HepG2 (cell line): ENCODE measurements around the gene ABT1. TPM values are rescaled to one million over a fixed set of nuclear protein-coding genes. Genes with fewer than 3 reads are reported as not detected.

Experiments used
- ARNT ChIP-seq: fragments of 450-650 bp; IDR thresholded peaks from 2 replicates; pipeline ENCODE4 v1.6.1; 2017
- DNMT3B ChIP-seq: conservative IDR thresholded peaks from 2 replicates; pipeline ENCODE4 v1.6.1; 2016; ENCODE audit warnings: missing biosample characterization, control low read depth
- ELF1 ChIP-seq: sonication (generic); formaldehyde crosslinking; IDR thresholded peaks from 2 replicates; pipeline ENCODE4 v1.4.0; 2020; ENCODE audit warnings: missing genetic modification reagents
- FOXA1 ChIP-seq, 2 experiments: fragments of 450-650 bp in 1 of 2; sonication (generic) in 1 of 2; formaldehyde crosslinking in 1 of 2; IDR thresholded peaks; 2 replicates each; pipeline versions ENCODE4 v1.4.0 to v1.6.1; 2016 to 2020; ENCODE audit warnings: missing genetic modification reagents in 1 of 2
- HCFC1 ChIP-seq: fragments of 150-350 bp; IDR thresholded peaks from 2 replicates; pipeline ENCODE4 v1.6.1; 2014; ENCODE audit warnings: low read depth, low read length
- LCORL ChIP-seq, 2 experiments: fragments of 450-650 bp in 1 of 2; sonication (generic) in 1 of 2; formaldehyde crosslinking in 1 of 2; IDR thresholded peaks; 2 replicates each; pipeline versions ENCODE4 v1.5.0 to v1.6.1; 2017 to 2020; ENCODE audit warnings: antibody characterized with exemption in 1 of 2, missing genetic modification reagents in 1 of 2
- NFYB ChIP-seq: sonication (generic); formaldehyde crosslinking; IDR thresholded peaks from 2 replicates; pipeline ENCODE4 v1.4.0; 2020; ENCODE audit warnings: missing genetic modification reagents
- RBM39 ChIP-seq: fragments of 200-400 bp; formaldehyde crosslinking; IDR thresholded peaks from one replicate; pipeline ENCODE4 v1.6.1; 2018; ENCODE audit warnings: antibody characterized with exemption, mild to moderate bottlenecking, low read depth, low read length; ENCODE audit not compliant: poor library complexity, severe bottlenecking
- RFXANK ChIP-seq: IDR thresholded peaks from 2 replicates; pipeline ENCODE4 v1.6.1; 2016
- SMYD3 ChIP-seq: sonication (generic); formaldehyde crosslinking; IDR thresholded peaks from 2 replicates; pipeline ENCODE4 v1.8.1; 2023; ENCODE audit warnings: mild to moderate bottlenecking, missing genetic modification reagents
- SPEN ChIP-seq: sonication (generic); formaldehyde crosslinking; IDR thresholded peaks from 2 replicates; pipeline ENCODE4 v1.5.1; 2020; ENCODE audit warnings: low read depth, mild to moderate bottlenecking, missing genetic modification reagents
- TEAD2 ChIP-seq: sonication (generic); formaldehyde crosslinking; IDR thresholded peaks from 2 replicates; pipeline ENCODE4 v1.9.0; 2021; ENCODE audit warnings: missing genetic modification reagents
- ZFX ChIP-seq: sonication (generic); formaldehyde crosslinking; IDR thresholded peaks from 2 replicates; pipeline ENCODE4 v1.4.0; 2020; ENCODE audit warnings: mild to moderate bottlenecking, low read depth, missing genetic modification reagents, moderate library complexity
- ZNF136 ChIP-seq: sonication (generic); formaldehyde crosslinking; IDR thresholded peaks from 2 replicates; pipeline ENCODE4 v1.8.1; 2022; ENCODE audit warnings: low read depth, mild to moderate bottlenecking, moderate library complexity, missing genetic modification reagents
- ZNF232 ChIP-seq: sonication (generic); formaldehyde crosslinking; IDR thresholded peaks from 2 replicates; pipeline ENCODE4 v1.4.0; 2020; ENCODE audit warnings: missing genetic modification reagents, borderline replicate concordance
- ZNF350 ChIP-seq: sonication (generic); formaldehyde crosslinking; IDR thresholded peaks from 2 replicates; pipeline ENCODE4 v1.4.0; 2020; ENCODE audit warnings: mild to moderate bottlenecking, low read depth, missing genetic modification reagents, borderline replicate concordance
- ZNF430 ChIP-seq: sonication (generic); formaldehyde crosslinking; IDR thresholded peaks from 2 replicates; pipeline ENCODE4 v1.9.0; 2021; ENCODE audit warnings: mild to moderate bottlenecking, missing genetic modification reagents
- ZNF615 ChIP-seq: sonication (generic); formaldehyde crosslinking; IDR thresholded peaks from 2 replicates; pipeline ENCODE4 v1.5.0; 2020; ENCODE audit warnings: mild to moderate bottlenecking, missing genetic modification reagents, borderline replicate concordance
- ZNF713 ChIP-seq: sonication (generic); formaldehyde crosslinking; IDR thresholded peaks from 2 replicates; pipeline ENCODE4 v1.4.0; 2020; ENCODE audit warnings: mild to moderate bottlenecking, missing genetic modification reagents
- ZNF766 ChIP-seq: sonication (generic); formaldehyde crosslinking; IDR thresholded peaks from 2 replicates; pipeline ENCODE4 v1.5.0; 2020; ENCODE audit warnings: missing genetic modification reagents, borderline replicate concordance
- ZNF878 ChIP-seq: sonication (generic); formaldehyde crosslinking; IDR thresholded peaks from 2 replicates; pipeline ENCODE4 v1.8.1; 2023; ENCODE audit warnings: mild to moderate bottlenecking, missing genetic modification reagents, moderate library complexity
- ZSCAN29 ChIP-seq: sonication (generic); formaldehyde crosslinking; conservative IDR thresholded peaks from 2 replicates; pipeline ENCODE4 v1.4.0; 2020; ENCODE audit warnings: mild to moderate bottlenecking, missing genetic modification reagents
- ZSCAN30 ChIP-seq: sonication (generic); formaldehyde crosslinking; IDR thresholded peaks from 2 replicates; pipeline ENCODE4 v1.5.0; 2020; ENCODE audit warnings: mild to moderate bottlenecking, missing genetic modification reagents
- polyA plus RNA-seq, 8 experiments: library from polyadenylated mRNA; depleted of rRNA in 3 of 8; stranded (reverse) in 7 of 8; unstranded in 1 of 8; fragments of >200 nt; fragmentation: Illumina TruSeq in 4 of 8; extraction: Trizol in 4 of 8; gene quantifications; 2 replicates each; pipeline versions ENCODE4 v1.2.1 to v1.2.3, GENCODE V29; 2011 to 2016; ENCODE audit warnings: low read depth in 4 of 8, missing spikeins in 1 of 8, mixed read lengths in 1 of 8; ENCODE audit not compliant: insufficient read depth in 1 of 8
- total RNA-seq, 5 experiments: library from RNA; depleted of rRNA; stranded (reverse); fragments of >200 nt; fragmentation: Illumina TruSeq; extraction: Trizol; gene quantifications; 2 replicates each; pipeline ENCODE4 v1.2.3, GENCODE V29; 2016; ENCODE audit warnings: low read depth in 1 of 5
- TF ChIP-seq, protein P1 (sequence below): sonication (generic); formaldehyde crosslinking; IDR thresholded peaks from 2 replicates; pipeline ENCODE4 v1.4.0; 2020; ENCODE audit warnings: mild to moderate bottlenecking, missing genetic modification reagents
- TF ChIP-seq, protein P2 (sequence below): sonication (generic); formaldehyde crosslinking; IDR thresholded peaks from 2 replicates; pipeline ENCODE4 v1.4.0; 2020; ENCODE audit warnings: missing genetic modification reagents
- TF ChIP-seq, protein P3 (sequence below): sonication (generic); formaldehyde crosslinking; IDR thresholded peaks from 2 replicates; pipeline ENCODE4 v1.5.1; 2020; ENCODE audit warnings: missing genetic modification reagents, mild to moderate bottlenecking, borderline replicate concordance

Gene ABT1
- total and polyA plus RNA-seq, 2 of the 13 experiments (the other 11 are each of a cell fraction or from before 2014, with no cell fraction given) = 38.4 TPM

DNA sequence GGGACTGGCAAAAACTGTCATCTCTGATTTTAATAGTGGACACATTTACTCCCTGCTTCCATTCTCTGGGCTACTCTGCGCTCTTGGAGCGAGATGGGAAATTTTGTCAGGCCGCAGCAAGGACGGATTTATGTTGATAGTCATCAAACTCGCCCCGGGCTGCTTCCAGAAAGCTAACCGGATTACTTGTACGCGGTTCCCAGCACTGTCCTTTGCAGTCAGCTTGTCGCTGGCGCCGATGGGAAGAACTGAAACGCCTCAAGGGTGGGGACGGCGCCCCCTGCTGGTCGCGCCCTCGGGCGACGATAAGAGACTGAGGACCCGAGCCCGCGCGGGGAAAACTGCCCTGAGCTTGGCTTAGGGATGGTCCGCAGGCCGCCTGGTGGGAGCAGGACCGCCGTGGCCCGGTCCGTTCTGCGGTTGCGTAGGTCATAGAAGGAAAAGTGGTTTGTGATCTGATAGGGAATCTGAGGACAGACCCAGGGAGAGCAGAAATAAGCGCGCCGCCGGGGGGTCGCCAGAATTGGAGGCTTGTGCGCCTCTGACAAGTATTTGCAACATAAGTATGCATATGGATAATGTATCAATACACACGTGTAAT is 984 bp upstream of the ABT1 start (continued):
- TF ChIP-seq, protein P1, sequence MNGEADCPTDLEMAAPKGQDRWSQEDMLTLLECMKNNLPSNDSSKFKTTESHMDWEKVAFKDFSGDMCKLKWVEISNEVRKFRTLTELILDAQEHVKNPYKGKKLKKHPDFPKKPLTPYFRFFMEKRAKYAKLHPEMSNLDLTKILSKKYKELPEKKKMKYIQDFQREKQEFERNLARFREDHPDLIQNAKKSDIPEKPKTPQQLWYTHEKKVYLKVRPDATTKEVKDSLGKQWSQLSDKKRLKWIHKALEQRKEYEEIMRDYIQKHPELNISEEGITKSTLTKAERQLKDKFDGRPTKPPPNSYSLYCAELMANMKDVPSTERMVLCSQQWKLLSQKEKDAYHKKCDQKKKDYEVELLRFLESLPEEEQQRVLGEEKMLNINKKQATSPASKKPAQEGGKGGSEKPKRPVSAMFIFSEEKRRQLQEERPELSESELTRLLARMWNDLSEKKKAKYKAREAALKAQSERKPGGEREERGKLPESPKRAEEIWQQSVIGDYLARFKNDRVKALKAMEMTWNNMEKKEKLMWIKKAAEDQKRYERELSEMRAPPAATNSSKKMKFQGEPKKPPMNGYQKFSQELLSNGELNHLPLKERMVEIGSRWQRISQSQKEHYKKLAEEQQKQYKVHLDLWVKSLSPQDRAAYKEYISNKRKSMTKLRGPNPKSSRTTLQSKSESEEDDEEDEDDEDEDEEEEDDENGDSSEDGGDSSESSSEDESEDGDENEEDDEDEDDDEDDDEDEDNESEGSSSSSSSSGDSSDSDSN (CRISPR knock-in tag) = peak; percentile 90
- TF ChIP-seq DNMT3B (CRISPR knock-in tag) = peak; percentile 86; the same call in 1 of the 2 replicates
- TF ChIP-seq ZNF766 (CRISPR knock-in tag) = 0 out of 2 replicates have a peak, but pooled peaks have one; percentile 55
- TF ChIP-seq SPEN (CRISPR knock-in tag) = peak; percentile 83
- peak; percentile 57; the same call in 1 of the 2 replicates for TF ChIP-seq ZNF232 (CRISPR knock-in tag)
- TF ChIP-seq SMYD3 (CRISPR knock-in tag) = no peak
- no peak for TF ChIP-seq ZSCAN30
- TF ChIP-seq, protein P2, sequence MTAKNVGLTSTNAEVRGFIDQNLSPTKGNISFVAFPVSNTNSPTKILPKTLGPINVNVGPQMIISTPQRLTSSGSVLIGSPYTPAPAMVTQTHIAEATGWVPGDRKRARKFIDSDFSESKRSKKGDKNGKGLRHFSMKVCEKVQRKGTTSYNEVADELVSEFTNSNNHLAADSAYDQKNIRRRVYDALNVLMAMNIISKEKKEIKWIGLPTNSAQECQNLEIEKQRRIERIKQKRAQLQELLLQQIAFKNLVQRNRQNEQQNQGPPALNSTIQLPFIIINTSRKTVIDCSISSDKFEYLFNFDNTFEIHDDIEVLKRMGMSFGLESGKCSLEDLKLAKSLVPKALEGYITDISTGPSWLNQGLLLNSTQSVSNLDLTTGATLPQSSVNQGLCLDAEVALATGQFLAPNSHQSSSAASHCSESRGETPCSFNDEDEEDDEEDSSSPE (CRISPR knock-in tag) = peak; percentile 89
- peak; percentile 39; the same call in 1 of the 2 replicates for TF ChIP-seq ZNF713 (CRISPR knock-in tag)
- TF ChIP-seq FOXA1 (IDR thresholded peaks at IDR 0.05) = no peak
- TF ChIP-seq FOXA1 (CRISPR knock-in tag; IDR thresholded peaks at IDR 0.05) = peak; percentile 23
- peak; percentile 78 for TF ChIP-seq RBM39
- peak; percentile 28; the same call in 1 of the 2 replicates for TF ChIP-seq NFYB (CRISPR knock-in tag)
- peak; percentile 52 for TF ChIP-seq ELF1 (CRISPR knock-in tag)
- peak; percentile 74 for TF ChIP-seq ZFX (CRISPR knock-in tag)
- TF ChIP-seq ZSCAN29 (CRISPR knock-in tag) = peak; percentile 95
- TF ChIP-seq RFXANK (CRISPR knock-in tag) = peak; percentile 77; the same call in 1 of the 2 replicates
- peak; percentile 84 for TF ChIP-seq ZNF430
- TF ChIP-seq, protein P3, sequence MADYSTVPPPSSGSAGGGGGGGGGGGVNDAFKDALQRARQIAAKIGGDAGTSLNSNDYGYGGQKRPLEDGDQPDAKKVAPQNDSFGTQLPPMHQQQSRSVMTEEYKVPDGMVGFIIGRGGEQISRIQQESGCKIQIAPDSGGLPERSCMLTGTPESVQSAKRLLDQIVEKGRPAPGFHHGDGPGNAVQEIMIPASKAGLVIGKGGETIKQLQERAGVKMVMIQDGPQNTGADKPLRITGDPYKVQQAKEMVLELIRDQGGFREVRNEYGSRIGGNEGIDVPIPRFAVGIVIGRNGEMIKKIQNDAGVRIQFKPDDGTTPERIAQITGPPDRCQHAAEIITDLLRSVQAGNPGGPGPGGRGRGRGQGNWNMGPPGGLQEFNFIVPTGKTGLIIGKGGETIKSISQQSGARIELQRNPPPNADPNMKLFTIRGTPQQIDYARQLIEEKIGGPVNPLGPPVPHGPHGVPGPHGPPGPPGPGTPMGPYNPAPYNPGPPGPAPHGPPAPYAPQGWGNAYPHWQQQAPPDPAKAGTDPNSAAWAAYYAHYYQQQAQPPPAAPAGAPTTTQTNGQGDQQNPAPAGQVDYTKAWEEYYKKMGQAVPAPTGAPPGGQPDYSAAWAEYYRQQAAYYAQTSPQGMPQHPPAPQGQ (CRISPR knock-in tag) = no peak
- peak; percentile 89; the same call in 1 of the 2 replicates for TF ChIP-seq ZNF878
- 0 out of 2 replicates have a peak, but pooled peaks have one; percentile 64 for TF ChIP-seq ZNF136 (CRISPR knock-in tag)
- no peak for TF ChIP-seq LCORL (IDR thresholded peaks at IDR 0.05)
- TF ChIP-seq LCORL (CRISPR knock-in tag; IDR thresholded peaks at IDR 0.05) = peak; percentile 55; the same call in 1 of the 2 replicates
- no peak for TF ChIP-seq ARNT
- 0 out of 2 replicates have a peak, but pooled peaks have one; percentile 57 for TF ChIP-seq ZNF615 (CRISPR knock-in tag)
- peak; percentile 72; the same call in 1 of the 2 replicates for TF ChIP-seq ZNF350 (CRISPR knock-in tag)
- no peak for TF ChIP-seq TEAD2 (CRISPR knock-in tag)
- TF ChIP-seq HCFC1 = peak; percentile 19; the same call in 1 of the 2 replicates
